CD4-positive, alpha-beta T cell (primary cell): ENCODE results near the gene AMD1. TPM values are rescaled to one million over a fixed set of nuclear protein-coding genes. Genes with fewer than 3 reads are reported as not detected.
A peak's percentile ranks its signal among the peaks of the same experiment; 100 is the strongest.

Source experiments
- ATAC-seq: fragments of 200-7000 bp; cut with Tn5 transposase; one replicate; pipeline ENCODE4 v1.10.0; 2022; ENCODE audit warnings: mild to moderate bottlenecking; ENCODE audit not compliant: poor library complexity
- CTCF ChIA-PET: fragments of 350-600 bp; sonication (Branson Sonifier 250); formaldehyde crosslinking; loops from one replicate; lab custom pipeline; 2021; ENCODE audit warnings: antibody characterized with exemption, inconsistent platforms; lab: Charles Lee
- POLR2A ChIA-PET: fragments of 350-600 bp; sonication (Branson Sonifier 250); formaldehyde crosslinking; loops from one replicate; lab custom pipeline; 2021; ENCODE audit warnings: antibody characterized with exemption, inconsistent platforms; lab: Charles Lee
- DNase-seq, 14 experiments: peaks; one replicate each; pipeline ENCODE4 v3.0.0-alpha.2; 2013 to 2020; ENCODE audit warnings: mixed read lengths in 2 of 14
- H3K27ac ChIP-seq, 2 donors: one replicate each; pipeline versions ENCODE4 v1.5.1 to v1.7.0; 2013; ENCODE audit warnings: low read length in 2 of 2, low read depth in 1 of 2, mild to moderate bottlenecking in 1 of 2
- H3K27me3 ChIP-seq, 2 experiments: 1 replicate in 1 of 2; 2 replicates in 1 of 2; pipeline versions ENCODE4 v1.6.1 to v1.7.0; 2013; ENCODE audit warnings: low read length in 2 of 2, control low read depth in 1 of 2, mild to moderate bottlenecking in 1 of 2, moderate library complexity in 1 of 2; ENCODE audit not compliant: insufficient read depth in 2 of 2, control insufficient read depth in 1 of 2
- H3K36me3 ChIP-seq: one replicate; pipeline ENCODE4 v1.6.1; 2013; ENCODE audit warnings: low read length, control low read depth; ENCODE audit not compliant: insufficient read depth
- H3K4me1 ChIP-seq: one replicate; pipeline ENCODE4 v1.6.1; 2013; ENCODE audit warnings: low read length, control low read depth; ENCODE audit not compliant: insufficient read depth
- H3K4me3 ChIP-seq: one replicate; pipeline ENCODE4 v1.5.1; 2013; ENCODE audit warnings: mild to moderate bottlenecking, low read length, moderate library complexity
- H3K9me3 ChIP-seq, 2 experiments: 1 replicate in 1 of 2; 2 replicates in 1 of 2; pipeline versions ENCODE4 v1.6.1 to v1.7.0; 2013; ENCODE audit warnings: low read length in 2 of 2, mild to moderate bottlenecking in 2 of 2, control low read depth in 1 of 2, moderate library complexity in 1 of 2; ENCODE audit not compliant: control insufficient read depth in 1 of 2, insufficient read depth in 1 of 2
- H3K27ac Mint-ChIP-seq: one replicate; pipeline ENCODE4 v1.8.0; 2020; ENCODE audit warnings: mixed read lengths
- H3K27me3 Mint-ChIP-seq: one replicate; pipeline ENCODE4 v1.8.0; 2021; ENCODE audit warnings: mixed read lengths
- H3K36me3 Mint-ChIP-seq: one replicate; pipeline ENCODE4 v1.8.0; 2021; ENCODE audit warnings: low read depth, mixed read lengths
- H3K4me1 Mint-ChIP-seq: one replicate; pipeline ENCODE4 v1.8.0; 2021; ENCODE audit warnings: low read depth, mixed read lengths
- H3K4me3 Mint-ChIP-seq: one replicate; pipeline ENCODE4 v1.8.0; 2020; ENCODE audit warnings: mild to moderate bottlenecking, mixed read lengths
- H3K9me3 Mint-ChIP-seq: one replicate; pipeline ENCODE4 v1.8.0; 2020; ENCODE audit warnings: mixed read lengths
- intact Hi-C, 2 experiments: fragments of 100-400 bp; cut with DNase I in 1 of 2; cut with micrococcal nuclease in 1 of 2; formaldehyde crosslinking; loops; one replicate each; pipeline versions ENCODE4 v1.15.1 to v1.9.0; 2023 to 2025; cut with DNase I, micrococcal nuclease
- total RNA-seq, 174 experiments: library from RNA in 2 of 174; stranded (reverse) in 2 of 174; gene quantifications; one replicate each; pipeline ENCODE4 v1.2.3 and lab custom pipeline; 2021 to 2026
- TF ChIP-seq, protein P1 (sequence below): fragments of 200-600 bp; IDR thresholded peaks from one replicate; pipeline ENCODE4 v1.8.0; 2022; ENCODE audit warnings: antibody characterized with exemption, mild to moderate bottlenecking

Gene AMD1
- total RNA-seq, 2 experiments from 2014 or later: 165 to 174 TPM

DNA sequence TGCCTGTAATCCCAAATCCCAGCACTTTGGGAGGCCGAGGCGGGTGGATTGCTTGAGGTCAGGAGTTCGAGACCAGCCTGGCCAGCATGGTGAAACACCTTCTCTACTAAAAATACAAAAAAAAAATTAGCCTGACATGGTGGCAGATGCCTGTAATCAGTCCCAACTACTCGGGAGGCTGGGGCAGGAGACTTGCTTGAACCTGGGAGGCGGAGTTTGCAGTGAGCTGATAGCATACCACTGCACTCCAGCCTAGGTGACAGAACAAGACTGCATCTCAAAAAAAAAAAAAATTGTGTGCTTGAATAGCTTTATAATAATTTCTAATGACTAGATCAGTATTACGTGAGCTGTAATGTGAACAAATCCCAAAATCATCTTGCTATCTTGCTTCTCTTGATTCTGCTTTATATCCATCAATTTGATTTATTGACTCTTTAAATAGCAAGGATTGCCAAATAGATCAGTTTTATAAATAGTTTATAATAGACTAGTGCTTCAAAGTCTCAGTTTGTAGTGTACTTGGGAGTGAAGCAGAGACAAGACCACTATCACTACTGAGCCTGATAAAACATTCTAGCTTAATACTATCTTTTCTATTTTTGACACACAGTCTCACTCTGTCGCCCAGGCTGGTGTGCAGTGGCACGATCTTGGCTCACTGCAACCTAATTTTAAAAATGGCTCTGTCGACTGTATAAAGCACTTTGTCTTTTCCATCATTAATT lies 7.1 kb downstream of the AMD1 start:
- Histone ChIP-seq H3K27ac (no peak overlapping the region), H3K36me3 (peaks cover 4% of the 10 kb centered on the region), H3K9me3 (no peaks in the 10 kb centered on the region), H3K4me1 (peaks cover 76% of the 10 kb centered on the region), H3K4me3 (no peak overlapping the region), H3K27me3 (no peaks in the 10 kb centered on the region)
- Mint-ChIP-seq H3K27me3 (no peaks in the 10 kb centered on the region), H3K27ac (peak overlapping the region; percentile 43), H3K36me3 (peaks cover 19% of the 10 kb centered on the region), H3K4me3 (peak overlapping the region; percentile 72), H3K4me1 (peaks cover 97% of the 10 kb centered on the region), H3K9me3 (no peaks in the 10 kb centered on the region)
- CTCF ChIA-PET: interaction anchor here (1.1 to 1.2 kb wide), 2 partner anchors 194 to 199 kb away, joined by 3 read pairs; no protein-coding TSS in a partner anchor
- TF ChIP-seq, protein P1, sequence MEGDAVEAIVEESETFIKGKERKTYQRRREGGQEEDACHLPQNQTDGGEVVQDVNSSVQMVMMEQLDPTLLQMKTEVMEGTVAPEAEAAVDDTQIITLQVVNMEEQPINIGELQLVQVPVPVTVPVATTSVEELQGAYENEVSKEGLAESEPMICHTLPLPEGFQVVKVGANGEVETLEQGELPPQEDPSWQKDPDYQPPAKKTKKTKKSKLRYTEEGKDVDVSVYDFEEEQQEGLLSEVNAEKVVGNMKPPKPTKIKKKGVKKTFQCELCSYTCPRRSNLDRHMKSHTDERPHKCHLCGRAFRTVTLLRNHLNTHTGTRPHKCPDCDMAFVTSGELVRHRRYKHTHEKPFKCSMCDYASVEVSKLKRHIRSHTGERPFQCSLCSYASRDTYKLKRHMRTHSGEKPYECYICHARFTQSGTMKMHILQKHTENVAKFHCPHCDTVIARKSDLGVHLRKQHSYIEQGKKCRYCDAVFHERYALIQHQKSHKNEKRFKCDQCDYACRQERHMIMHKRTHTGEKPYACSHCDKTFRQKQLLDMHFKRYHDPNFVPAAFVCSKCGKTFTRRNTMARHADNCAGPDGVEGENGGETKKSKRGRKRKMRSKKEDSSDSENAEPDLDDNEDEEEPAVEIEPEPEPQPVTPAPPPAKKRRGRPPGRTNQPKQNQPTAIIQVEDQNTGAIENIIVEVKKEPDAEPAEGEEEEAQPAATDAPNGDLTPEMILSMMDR: no peak
- no peak for ATAC-seq
- intact Hi-C loops: no loop called here
- POLR2A ChIA-PET: interaction anchor here (1.2 to 7.5 kb wide), 3 partner anchors 7 to 67 kb away, joined by 4 to 69 read pairs (median 18); partner anchors contain the start of genes AMD1 and CDK19
- DNase-seq: no peak

DNA sequence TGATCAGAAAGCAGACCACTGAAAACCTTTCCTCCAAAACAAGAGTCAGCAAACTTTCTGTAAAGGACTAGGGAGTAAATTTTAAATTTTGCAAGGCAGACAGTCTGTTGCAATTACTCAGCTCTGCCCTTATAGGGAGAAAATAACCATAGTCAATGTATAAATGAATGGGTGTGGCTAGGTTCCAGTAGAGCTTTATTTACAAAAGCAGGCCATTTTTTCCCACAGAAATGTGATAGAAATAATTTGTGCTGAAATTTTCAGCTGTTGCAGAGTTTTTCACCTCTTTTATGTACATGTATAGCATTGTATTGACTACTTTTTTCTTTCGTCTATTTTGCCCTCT lies 7.7 kb downstream of the AMD1 start:
- no peak for ATAC-seq
- Histone ChIP-seq H3K9me3 (no peaks in the 10 kb centered on the region), H3K4me1 (peaks cover 74% of the 10 kb centered on the region), H3K36me3 (peaks cover 4% of the 10 kb centered on the region), H3K27me3 (no peaks in the 10 kb centered on the region), H3K27ac (no peak overlapping the region), H3K4me3 (no peak overlapping the region)
- Mint-ChIP-seq H3K27ac (peak overlapping the region; percentile 43), H3K4me1 (peaks cover 97% of the 10 kb centered on the region), H3K4me3 (peak overlapping the region; percentile 32), H3K27me3 (no peaks in the 10 kb centered on the region), H3K36me3 (peaks cover 23% of the 10 kb centered on the region), H3K9me3 (no peaks in the 10 kb centered on the region)
- CTCF ChIA-PET: interaction anchor here (1.1 to 1.2 kb wide), 2 partner anchors 195 to 200 kb away, joined by 3 read pairs; no protein-coding TSS in a partner anchor
- DNase-seq: no peak
- POLR2A ChIA-PET: interaction anchor here (1.2 to 7.5 kb wide), 3 partner anchors 7 to 67 kb away, joined by 4 to 69 read pairs (median 18); partner anchors contain the start of genes AMD1 and CDK19
- intact Hi-C loops: no loop called here
- TF ChIP-seq, protein P1: no peak

GRCh38 chr6:110882824-110883554 lies 8.4 kb downstream of the AMD1 start:
- Histone ChIP-seq H3K27me3 (no peaks in the 10 kb centered on the region), H3K36me3 (peaks cover 4% of the 10 kb centered on the region), H3K27ac (peak overlapping the region in 1 of 2 donors; percentile 9), H3K4me1 (peaks cover 73% of the 10 kb centered on the region), H3K9me3 (no peaks in the 10 kb centered on the region), H3K4me3 (no peak overlapping the region)
- ChIA-PET CTCF (interaction anchor here (1.2 kb wide), 1 partner anchor 195 kb away, joined by 3 read pairs; no protein-coding TSS in a partner anchor), POLR2A (interaction anchor here (0.7 to 7.5 kb wide), 4 partner anchors 8 to 68 kb away, joined by 3 to 69 read pairs (median 11); partner anchors contain the start of genes AMD1 and CDK19)
- H3K27me3 Mint-ChIP-seq: no peaks in the 10 kb centered on the region
- intact Hi-C loops: no loop called here
- peaks cover 93% of the 10 kb centered on the region for H3K4me1 Mint-ChIP-seq
- no peak for DNase-seq
- no peaks in the 10 kb centered on the region for H3K9me3 Mint-ChIP-seq
- peak overlapping the region; percentile 51 for H3K27ac Mint-ChIP-seq
- H3K4me3 Mint-ChIP-seq: peak overlapping the region; percentile 32
- H3K36me3 Mint-ChIP-seq: peaks cover 30% of the 10 kb centered on the region
- ATAC-seq: no peak
- TF ChIP-seq, protein P1: no peak
